Naive thymus-derived CD4-positive, alpha-beta T cell (primary cell): Measurements from ENCODE around the gene STRBP. TPM values are rescaled to one million over a fixed set of nuclear protein-coding genes. Genes with fewer than 3 reads are reported as not detected.
"Not testable (repeated sequence)": the region's sequence is repeated elsewhere in the genome, so short reads cannot be mapped to it uniquely, and the experiment has no call there.

ENCODE experiments used
- ATAC-seq: fragments of 150-1000 bp; cut with Tn5 transposase; 2 replicates; pipeline ENCODE4 v1.10.0; 2021; ENCODE audit warnings: mild to moderate bottlenecking, moderate library complexity
- CTCF ChIA-PET: fragments of 350-600 bp; sonication (Branson Sonifier 250); formaldehyde crosslinking; loops from one replicate; lab custom pipeline; 2021; ENCODE audit warnings: antibody characterized with exemption; lab: Charles Lee
- POLR2A ChIA-PET: fragments of 350-600 bp; sonication (Branson Sonifier 250); formaldehyde crosslinking; loops from one replicate; lab custom pipeline; 2021; ENCODE audit warnings: antibody characterized with exemption, inconsistent platforms; lab: Charles Lee
- DNase-seq, 9 donors: peaks; one replicate each; pipeline versions ENCODE4 v3.0.0 to v3.0.0-alpha.2; 2020 to 2022; ENCODE audit warnings: mixed read lengths in 1 of 9
- H3K27ac ChIP-seq: one replicate; pipeline ENCODE4 v1.7.0; 2013; ENCODE audit warnings: mild to moderate bottlenecking, low read depth, low read length, moderate library complexity
- H3K27me3 ChIP-seq, 2 donors: one replicate each; pipeline ENCODE4 v1.7.0; 2013; ENCODE audit warnings: low read length in 2 of 2, mild to moderate bottlenecking in 2 of 2, moderate library complexity in 2 of 2; ENCODE audit not compliant: control insufficient read depth in 2 of 2, insufficient read depth in 2 of 2
- H3K36me3 ChIP-seq, 3 experiments: 1 replicate in 2 of 3; 2 replicates in 1 of 3; pipeline ENCODE4 v1.7.0; 2013; ENCODE audit warnings: low read length in 3 of 3, mild to moderate bottlenecking in 3 of 3, moderate library complexity in 1 of 3; ENCODE audit not compliant: insufficient read depth in 3 of 3, control insufficient read depth in 2 of 3
- H3K4me1 ChIP-seq, 2 donors: one replicate each; pipeline ENCODE4 v1.7.0; 2013; ENCODE audit warnings: low read length in 2 of 2, mild to moderate bottlenecking in 2 of 2, moderate library complexity in 1 of 2; ENCODE audit not compliant: control insufficient read depth in 2 of 2, insufficient read depth in 2 of 2
- H3K4me3 ChIP-seq: 2 replicates; pipeline ENCODE4 v1.7.0; 2013; ENCODE audit warnings: mild to moderate bottlenecking, low read length
- H3K9me3 ChIP-seq, 3 experiments: 1 replicate in 2 of 3; 2 replicates in 1 of 3; pipeline ENCODE4 v1.7.0; 2013; ENCODE audit warnings: low read length in 3 of 3; ENCODE audit not compliant: control insufficient read depth in 2 of 3
- H3K27ac Mint-ChIP-seq, 9 donors: one replicate each; pipeline ENCODE4 v1.8.0; 2020 to 2022; ENCODE audit warnings: mixed read lengths in 9 of 9, mild to moderate bottlenecking in 8 of 9, moderate library complexity in 5 of 9, inconsistent platforms in 2 of 9
- H3K27me3 Mint-ChIP-seq, 5 donors: one replicate each; pipeline ENCODE4 v1.8.0; 2021 to 2022; ENCODE audit warnings: mixed read lengths in 5 of 5, mild to moderate bottlenecking in 1 of 5
- H3K36me3 Mint-ChIP-seq, 5 donors: one replicate each; pipeline ENCODE4 v1.8.0; 2020 to 2022; ENCODE audit warnings: mixed read lengths in 5 of 5, mild to moderate bottlenecking in 3 of 5, inconsistent platforms in 1 of 5
- H3K4me1 Mint-ChIP-seq, 7 donors: one replicate each; pipeline ENCODE4 v1.8.0; 2020 to 2022; ENCODE audit warnings: mixed read lengths in 7 of 7, mild to moderate bottlenecking in 3 of 7, inconsistent platforms in 1 of 7
- H3K4me3 Mint-ChIP-seq, 10 donors: one replicate each; pipeline ENCODE4 v1.8.0; 2020 to 2022; ENCODE audit warnings: mild to moderate bottlenecking in 10 of 10, mixed read lengths in 10 of 10, moderate library complexity in 6 of 10, inconsistent platforms in 2 of 10
- H3K9me3 Mint-ChIP-seq, 11 donors: one replicate each; pipeline ENCODE4 v1.8.0; 2020 to 2022; ENCODE audit warnings: mixed read lengths in 11 of 11, mild to moderate bottlenecking in 4 of 11, inconsistent platforms in 1 of 11, moderate library complexity in 1 of 11
- intact Hi-C, 2 donors: fragments of 100-400 bp; cut with micrococcal nuclease; formaldehyde crosslinking; loops; one replicate each; pipeline ENCODE4 v1.15.1; 2023
- polyA plus RNA-seq, 2 donors: library from polyadenylated mRNA; unstranded; fragments of 300-500 nt; fragmentation: Illumina TruSeq; gene quantifications; one replicate each; pipeline ENCODE4 v1.2.3, GENCODE V29; 2021
- total RNA-seq, 6 experiments: library from RNA in 5 of 6; stranded (reverse) in 5 of 6; gene quantifications; 1 replicate in 5 of 6; 2 replicates in 1 of 6; pipeline ENCODE4 v1.2.3 and lab custom pipeline; 2021 to 2026

STRBP gene
- total and polyA plus RNA-seq, 7 experiments from 2014 or later, result 14.5 to 28.8 (median 20.6) TPM

DNA sequence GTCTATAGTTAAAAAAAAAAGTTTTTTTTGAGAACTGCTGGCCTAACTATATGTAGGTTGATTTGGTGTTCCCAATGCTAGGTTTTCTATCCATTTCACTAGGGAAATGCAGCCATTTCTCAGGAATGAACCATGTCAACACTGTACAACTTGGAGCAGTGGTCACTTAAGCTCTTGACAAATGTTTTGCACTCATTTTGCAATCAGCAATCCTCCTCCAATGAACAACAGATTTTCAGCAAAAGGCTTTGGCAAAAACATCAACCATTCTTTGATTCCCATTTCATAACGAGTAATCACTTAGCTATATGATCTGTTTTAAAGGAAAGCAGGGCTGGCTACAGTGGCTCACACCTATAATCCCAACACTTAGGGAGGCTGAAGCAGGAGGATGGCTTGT, 17.9 kb downstream of the STRBP start:
- H3K27me3 ChIP-seq, result no peaks in the 10 kb centered on the region
- ATAC-seq, result no peak
- no peaks in the 10 kb centered on the region for H3K4me1 ChIP-seq
- Mint-ChIP-seq H3K4me1 (peaks cover 5 to 60% (median 38%) of the 10 kb centered on the region in 7 donors), H3K36me3 (peaks cover 0 to 18% (median 3%) of the 10 kb centered on the region in 5 donors), H3K27me3 (no peaks in the 10 kb centered on the region), H3K9me3 (no peaks in the 10 kb centered on the region), H3K27ac (no peak overlapping the region), H3K4me3 (no peak overlapping the region)
- no peak overlapping the region for H3K4me3 ChIP-seq
- DNase-seq, result no peak
- H3K9me3 ChIP-seq, result no peaks in the 10 kb centered on the region
- intact Hi-C loops, result no loop called here
- no peaks in the 10 kb centered on the region for H3K36me3 ChIP-seq
- H3K27ac ChIP-seq, result no peak overlapping the region
- ChIA-PET CTCF (no interaction called here), POLR2A (no interaction called here)

DNA sequence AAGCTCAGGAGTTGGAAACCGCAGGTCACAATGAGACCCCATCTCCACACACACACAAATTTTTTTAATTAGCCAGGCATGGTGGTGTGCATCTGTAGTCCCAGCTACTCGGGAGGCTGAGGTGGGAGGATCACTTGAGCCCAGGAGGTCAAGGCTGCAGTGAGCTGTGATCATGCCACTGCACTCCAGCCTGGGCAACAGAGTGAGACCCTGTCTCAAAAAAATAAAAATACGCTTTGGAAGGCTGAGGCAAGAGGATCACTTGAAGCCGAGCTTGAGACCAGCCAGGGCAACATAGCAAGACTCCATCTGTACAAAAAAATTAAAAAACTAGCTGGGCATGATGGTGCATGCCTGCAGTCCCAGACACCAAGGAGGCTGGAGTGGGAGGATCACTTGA, 19.2 kb downstream of the STRBP start:
- Mint-ChIP-seq H3K4me1 (peaks cover 5 to 54% (median 33%) of the 10 kb centered on the region in 7 donors), H3K36me3 (peaks cover 0 to 13% (median 3%) of the 10 kb centered on the region in 5 donors)
- DNase-seq, H3K27ac ChIP-seq, POLR2A ChIA-PET, H3K9me3 Mint-ChIP-seq, H3K4me3 ChIP-seq, CTCF ChIA-PET, H3K4me1 ChIP-seq, H3K9me3 ChIP-seq, H3K36me3 ChIP-seq, ATAC-seq, H3K4me3 Mint-ChIP-seq, H3K27me3 Mint-ChIP-seq, intact Hi-C loops, H3K27me3 ChIP-seq, H3K27ac Mint-ChIP-seq: not testable (repeated sequence)

DNA sequence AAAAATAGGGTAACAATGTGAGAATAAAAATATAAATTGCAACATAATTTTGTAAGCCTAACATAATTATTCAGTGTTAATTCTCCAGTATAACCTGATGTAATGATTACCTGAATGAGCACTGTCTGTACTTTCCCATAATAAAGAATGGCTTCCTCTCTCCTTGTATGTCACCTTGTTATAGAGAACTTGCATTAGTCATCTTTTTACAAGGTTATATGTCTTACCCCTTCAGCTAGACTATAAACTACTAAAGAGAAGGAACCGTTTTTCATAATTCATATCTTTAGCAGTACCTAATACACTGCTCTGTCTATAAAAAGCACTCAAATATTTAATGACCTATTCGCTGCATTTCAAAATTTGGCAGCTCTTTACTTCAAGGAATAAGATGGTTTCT, 19.8 kb downstream of the STRBP start:
- no peaks in the 10 kb centered on the region for H3K27me3 Mint-ChIP-seq
- Histone ChIP-seq H3K4me3 (no peak overlapping the region), H3K27ac (no peak overlapping the region), H3K4me1 (no peaks in the 10 kb centered on the region), H3K36me3 (no peaks in the 10 kb centered on the region), H3K9me3 (no peaks in the 10 kb centered on the region), H3K27me3 (no peaks in the 10 kb centered on the region)
- H3K4me1 Mint-ChIP-seq, result peaks cover 5 to 55% (median 33%) of the 10 kb centered on the region in 7 donors
- H3K27ac Mint-ChIP-seq, result no peak overlapping the region
- ChIA-PET CTCF (no interaction called here), POLR2A (no interaction called here)
- ATAC-seq (no peak), DNase-seq (no peak)
- no peaks in the 10 kb centered on the region for H3K9me3 Mint-ChIP-seq
- H3K4me3 Mint-ChIP-seq, result no peak overlapping the region
- peaks cover 0 to 10% (median under 1%) of the 10 kb centered on the region in 5 donors for H3K36me3 Mint-ChIP-seq
- intact Hi-C loops, result no loop called here

DNA sequence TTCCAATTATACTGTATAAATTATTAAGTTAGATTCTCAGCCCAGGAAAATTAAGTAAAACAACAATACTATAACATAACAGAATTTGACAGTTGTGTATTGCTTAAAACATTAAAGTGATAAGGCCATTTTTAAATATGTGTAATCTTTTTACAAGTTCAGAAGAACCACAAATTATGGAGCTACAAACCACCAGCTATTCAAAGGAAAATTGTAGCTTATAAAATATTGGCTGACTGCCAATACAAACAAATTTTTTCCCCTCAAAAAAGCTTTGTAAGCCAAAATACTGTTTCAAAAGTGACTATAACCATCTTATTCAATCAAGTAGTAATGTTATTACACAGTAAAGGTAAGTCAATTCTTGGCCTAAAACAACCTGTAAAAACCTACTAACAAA, 21.9 kb downstream of the STRBP start:
- H3K4me1 Mint-ChIP-seq, result peaks cover 4 to 48% (median 32%) of the 10 kb centered on the region in 7 donors
- intact Hi-C loops, result no loop called here
- Histone ChIP-seq H3K27me3 (no peaks in the 10 kb centered on the region), H3K9me3 (no peaks in the 10 kb centered on the region), H3K4me3 (no peak overlapping the region), H3K27ac (no peak overlapping the region), H3K4me1 (no peaks in the 10 kb centered on the region), H3K36me3 (no peaks in the 10 kb centered on the region)
- POLR2A ChIA-PET, result interaction anchor here (0.7 to 1.1 kb wide), 2 partner anchors 16 to 317 kb away, joined by 3 to 8 read pairs; no protein-coding TSS in a partner anchor
- peaks cover 0 to 16% (median 5%) of the 10 kb centered on the region in 5 donors for H3K36me3 Mint-ChIP-seq
- CTCF ChIA-PET, result no interaction called here
- no peaks in the 10 kb centered on the region for H3K27me3 Mint-ChIP-seq
- H3K4me3 Mint-ChIP-seq, result no peak overlapping the region
- DNase-seq, result no peak
- no peak for ATAC-seq
- no peaks in the 10 kb centered on the region for H3K9me3 Mint-ChIP-seq
- H3K27ac Mint-ChIP-seq, result no peak overlapping the region

DNA sequence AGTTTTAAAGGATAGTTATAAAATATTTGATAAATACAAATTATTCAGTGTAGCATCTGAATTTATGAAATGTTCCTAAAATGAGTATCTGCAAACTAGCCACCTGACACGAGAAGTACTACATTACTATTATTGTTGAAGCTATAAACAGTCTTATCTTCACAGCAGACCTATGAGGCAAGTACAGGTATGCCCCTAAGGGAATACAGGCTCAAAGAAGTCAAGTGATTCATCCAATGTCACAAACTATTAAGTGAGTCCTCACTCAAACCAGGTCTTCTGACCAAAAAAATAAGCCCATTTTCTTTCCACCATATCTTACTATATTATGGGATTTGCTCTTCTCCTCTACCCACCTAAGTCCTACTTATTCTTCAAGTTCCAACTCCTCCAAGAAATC, 28.7 kb downstream of the STRBP start:
- Mint-ChIP-seq H3K4me3 (no peak overlapping the region), H3K4me1 (peaks cover 11 to 55% (median 26%) of the 10 kb centered on the region in 7 donors), H3K9me3 (no peaks in the 10 kb centered on the region), H3K27ac (no peak overlapping the region), H3K36me3 (peaks cover 0 to 19% (median 10%) of the 10 kb centered on the region in 5 donors), H3K27me3 (no peaks in the 10 kb centered on the region)
- Histone ChIP-seq H3K36me3 (no peaks in the 10 kb centered on the region), H3K9me3 (no peaks in the 10 kb centered on the region), H3K4me1 (no peaks in the 10 kb centered on the region), H3K4me3 (no peak overlapping the region), H3K27ac (no peak overlapping the region), H3K27me3 (no peaks in the 10 kb centered on the region)
- ATAC-seq (no peak), DNase-seq (no peak)
- ChIA-PET CTCF (no interaction called here), POLR2A (no interaction called here)
- intact Hi-C loops, result no loop called here

DNA sequence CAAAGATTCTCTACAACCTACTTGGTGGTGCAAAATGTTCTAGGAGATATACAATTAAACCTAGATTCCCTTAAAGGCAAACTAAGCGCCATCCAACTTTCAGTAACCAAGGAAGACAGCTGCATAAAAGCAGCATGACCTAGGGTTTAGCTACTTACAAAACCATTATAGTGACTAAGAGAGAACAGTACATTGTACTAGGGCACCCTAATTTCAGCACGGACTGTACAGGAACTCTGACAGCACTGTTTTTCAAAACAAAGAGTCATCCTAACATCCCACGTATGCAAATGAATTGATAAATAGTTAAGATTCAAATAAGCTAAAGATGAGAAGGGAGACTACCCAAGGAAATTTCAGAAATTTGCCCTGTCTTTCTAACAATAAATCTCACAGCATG, 30.0 kb downstream of the STRBP start:
- ChIA-PET POLR2A (interaction anchor here (0.7 kb wide), 1 partner anchor 13 kb away, joined by 3 read pairs; no protein-coding TSS in a partner anchor), CTCF (interaction anchor here (0.6 kb wide), 1 partner anchor 68 kb away, joined by 4 read pairs; no protein-coding TSS in a partner anchor)
- no peaks in the 10 kb centered on the region for H3K9me3 Mint-ChIP-seq
- H3K4me3 ChIP-seq, result no peak overlapping the region
- H3K27ac ChIP-seq, result no peak overlapping the region
- no peaks in the 10 kb centered on the region for H3K4me1 ChIP-seq
- ATAC-seq, result no peak
- H3K4me3 Mint-ChIP-seq, result no peak overlapping the region
- H3K27ac Mint-ChIP-seq, result no peak overlapping the region
- peaks cover 0 to 13% (median 10%) of the 10 kb centered on the region in 5 donors for H3K36me3 Mint-ChIP-seq
- intact Hi-C loops, result no loop called here
- H3K27me3 Mint-ChIP-seq, result no peaks in the 10 kb centered on the region
- H3K27me3 ChIP-seq, result no peaks in the 10 kb centered on the region
- H3K4me1 Mint-ChIP-seq, result peaks cover 11 to 50% (median 25%) of the 10 kb centered on the region in 7 donors
- no peak for DNase-seq
- H3K36me3 ChIP-seq, result no peaks in the 10 kb centered on the region
- no peaks in the 10 kb centered on the region for H3K9me3 ChIP-seq

DNA sequence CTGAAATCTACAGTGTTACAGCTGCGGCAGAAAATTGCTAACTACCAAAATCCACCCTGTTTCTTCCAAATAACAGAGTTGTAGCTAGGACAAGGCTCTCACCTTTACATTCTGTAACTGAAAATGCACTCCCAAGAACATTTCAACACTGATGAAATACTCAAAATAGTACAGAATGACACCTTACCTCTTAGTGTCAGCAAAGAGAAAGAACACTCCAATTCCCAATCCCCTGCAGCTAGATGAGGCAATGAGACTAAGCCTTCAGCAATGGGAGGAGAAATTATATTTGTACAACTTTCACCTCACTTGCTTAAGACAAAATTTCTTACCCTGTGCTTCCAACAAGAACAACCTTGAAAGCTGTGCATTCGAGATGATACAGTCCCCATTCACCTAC, 31.2 kb downstream of the STRBP start:
- H3K36me3 ChIP-seq, result no peaks in the 10 kb centered on the region
- Mint-ChIP-seq H3K4me1 (peaks cover 11 to 50% (median 25%) of the 10 kb centered on the region in 7 donors), H3K36me3 (peaks cover 0 to 16% (median 10%) of the 10 kb centered on the region in 5 donors), H3K27me3 (no peaks in the 10 kb centered on the region), H3K27ac (no peak overlapping the region), H3K9me3 (no peaks in the 10 kb centered on the region), H3K4me3 (no peak overlapping the region)
- CTCF ChIA-PET, result interaction anchor here (1.5 kb wide), 1 partner anchor 12 kb away, joined by 4 read pairs; no protein-coding TSS in a partner anchor
- no peak overlapping the region for H3K4me3 ChIP-seq
- intact Hi-C loops, result no loop called here
- H3K27ac ChIP-seq, result no peak overlapping the region
- POLR2A ChIA-PET, result interaction anchor here (0.7 kb wide), 1 partner anchor 1947 kb away, joined by 5 read pairs; no protein-coding TSS in a partner anchor
- DNase-seq (no peak), ATAC-seq (no peak)
- no peaks in the 10 kb centered on the region for H3K9me3 ChIP-seq
- no peaks in the 10 kb centered on the region for H3K4me1 ChIP-seq
- H3K27me3 ChIP-seq, result no peaks in the 10 kb centered on the region
